ENCODE results near the gene MBD3L5.
"Not testable (repeated sequence)": the region's sequence is repeated elsewhere in the genome, so short reads cannot be mapped to it uniquely, and the experiment has no call there.

Gene MBD3L5

DNA sequence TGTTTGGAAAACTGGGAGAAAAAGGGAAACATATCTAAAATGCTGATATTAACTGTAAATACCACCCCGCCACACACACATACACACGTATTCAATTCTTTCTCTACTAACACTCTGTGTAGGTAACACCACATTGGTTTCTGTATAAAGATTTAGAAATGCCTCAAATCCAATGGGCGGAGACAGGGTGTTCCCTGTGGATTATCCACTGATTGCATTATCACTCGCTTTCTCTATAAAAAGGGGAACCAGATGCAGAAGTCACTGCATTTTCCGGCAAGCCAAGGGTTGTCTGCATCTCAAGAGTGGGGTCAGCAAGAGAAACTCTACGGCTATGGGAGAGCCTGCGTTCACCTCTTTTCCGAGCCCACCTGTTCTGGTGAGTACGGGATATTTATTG is at the start of gene MBD3L5:
TSS of gene MBD3L5 (plus strand) at position 301 of the 400 bp plus-strand sequence. CDS start at position 335, 34 bp downstream.
- not testable (repeated sequence) for DNase-seq

DNA sequence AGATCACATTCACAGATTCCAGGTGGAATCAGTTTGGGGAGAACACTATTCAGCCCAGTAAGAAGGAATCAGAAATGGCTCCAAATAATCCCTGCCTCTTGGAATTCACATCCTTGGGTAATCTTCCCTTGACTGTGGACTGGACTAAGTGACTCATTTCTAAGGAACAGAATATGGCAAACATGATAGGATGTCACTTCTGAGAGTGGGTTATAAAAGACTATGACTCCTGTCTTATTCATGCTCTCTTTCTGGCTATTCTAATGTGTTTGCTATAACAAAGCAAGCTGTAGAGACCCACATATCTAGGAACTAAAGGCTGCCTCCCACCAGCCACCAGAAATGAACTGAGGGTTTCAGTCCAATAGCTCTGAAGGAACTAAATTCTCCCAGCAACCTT is 46.9 kb upstream of the MBD3L5 start:
- DNase-seq, result no peak

DNA sequence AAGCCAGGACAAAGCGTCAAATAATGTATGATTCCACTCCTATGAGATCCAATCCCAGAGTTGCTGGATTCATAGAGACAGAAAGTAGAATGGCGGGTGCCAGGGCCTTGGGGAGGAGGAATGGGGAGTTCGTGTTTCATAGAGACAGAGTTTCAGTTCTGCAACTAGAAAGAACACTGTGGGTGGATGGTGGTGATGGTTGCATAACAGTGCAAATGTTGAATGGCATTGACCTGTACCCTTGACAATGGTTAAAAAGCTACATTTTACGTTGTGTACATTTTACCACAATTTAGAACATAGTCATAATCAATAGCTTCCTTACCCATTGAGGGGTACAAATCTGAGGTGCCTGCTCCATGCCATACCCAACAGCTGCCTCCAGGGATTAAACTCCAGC is 42.5 kb upstream of the MBD3L5 start:
- no peak for DNase-seq

DNA sequence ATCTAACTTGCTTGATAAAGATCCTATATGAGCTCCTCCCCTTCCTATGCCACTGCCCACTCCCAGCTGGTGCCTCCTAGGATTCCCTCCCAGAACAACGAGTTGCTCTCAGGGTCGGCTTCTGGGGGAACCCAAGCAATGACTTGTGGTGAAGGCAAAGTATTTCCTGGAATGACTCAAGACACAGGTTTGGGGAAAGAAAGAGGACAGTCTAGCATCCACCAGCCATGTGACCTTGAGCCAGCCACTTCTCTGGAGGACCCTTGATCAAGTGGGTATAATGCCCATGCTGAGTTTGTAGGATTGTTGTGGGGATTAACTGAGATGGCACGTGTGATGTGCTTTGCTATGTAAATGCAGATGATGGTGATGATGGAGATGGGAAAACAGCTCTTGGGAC is 42.1 kb upstream of the MBD3L5 start:
- no peak for DNase-seq

DNA sequence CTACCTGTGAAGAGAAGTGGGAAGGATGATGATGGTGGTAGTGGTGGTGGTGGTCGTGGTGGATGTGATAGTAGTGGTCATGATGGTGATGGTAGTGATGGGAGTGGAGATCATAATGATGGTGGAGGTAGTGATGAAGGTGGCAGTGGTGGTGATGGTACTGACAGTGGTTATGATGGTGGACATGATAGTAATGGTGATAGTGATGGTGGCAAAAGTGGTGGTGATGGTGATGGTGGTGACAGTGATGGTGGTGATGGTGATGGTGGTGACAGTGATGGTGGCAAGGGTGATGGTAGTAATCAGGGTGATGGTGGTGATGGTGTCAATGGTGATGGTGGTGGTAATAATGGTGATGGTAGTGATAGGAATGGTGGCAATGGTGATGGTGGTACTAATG is 35.3 kb upstream of the MBD3L5 start:
- no peak for DNase-seq

DNA sequence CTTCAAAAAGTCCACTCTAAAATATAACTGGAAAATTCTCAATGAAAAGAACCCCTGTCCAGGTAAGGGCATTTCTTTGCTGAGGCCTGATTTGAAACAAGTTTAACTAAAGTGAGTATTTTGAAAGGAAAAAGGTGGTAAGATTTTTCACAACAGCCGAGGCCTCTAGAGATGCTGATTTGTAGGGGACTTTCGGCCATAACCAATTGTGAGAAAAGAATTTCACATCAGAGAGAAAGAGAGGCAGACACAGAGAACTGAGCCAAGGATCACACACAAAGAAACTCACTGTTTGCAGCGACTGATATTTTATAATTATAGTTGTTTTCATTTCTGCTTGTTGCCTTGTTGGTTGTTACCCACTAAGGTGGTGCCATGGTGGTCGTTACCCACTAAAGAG is 33.6 kb upstream of the MBD3L5 start:
- DNase-seq, result no peak

DNA sequence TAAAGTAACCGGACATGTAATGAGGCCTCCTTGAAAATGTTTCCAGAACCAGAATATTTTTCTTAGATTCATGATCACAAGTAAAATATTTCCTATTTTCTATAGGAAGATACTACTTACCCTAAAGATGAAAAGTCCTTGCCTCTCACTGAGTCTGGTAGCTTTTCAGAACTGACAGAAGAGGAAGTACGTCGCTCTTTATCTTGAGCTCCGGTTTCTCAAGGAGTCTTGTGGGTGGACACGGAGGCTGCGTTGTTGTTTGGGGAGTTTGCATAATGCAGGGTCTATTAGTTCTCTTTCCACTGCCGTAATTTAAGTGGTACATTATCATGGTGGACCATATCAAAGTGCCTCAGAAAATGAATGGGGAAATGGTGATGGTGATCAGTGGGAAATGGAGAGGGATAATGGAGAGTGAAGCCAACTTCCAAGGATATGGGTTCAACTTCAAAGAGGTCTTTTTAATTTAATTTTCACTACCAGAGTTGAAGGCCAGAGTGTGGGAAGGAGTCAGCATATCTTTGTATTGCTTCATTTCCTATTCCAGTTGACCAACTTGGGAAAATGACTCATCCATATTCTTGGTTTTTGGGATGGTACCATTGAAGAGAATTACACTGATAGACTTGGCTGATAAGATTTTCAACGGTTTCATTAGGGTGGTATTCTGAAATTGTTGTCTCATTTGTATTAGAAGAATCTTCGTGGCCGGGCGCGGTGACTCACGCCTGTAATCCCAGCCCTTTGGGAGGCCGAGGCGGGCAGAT is 32.5 kb upstream of the MBD3L5 start:
- DNase-seq, result no peak

DNA sequence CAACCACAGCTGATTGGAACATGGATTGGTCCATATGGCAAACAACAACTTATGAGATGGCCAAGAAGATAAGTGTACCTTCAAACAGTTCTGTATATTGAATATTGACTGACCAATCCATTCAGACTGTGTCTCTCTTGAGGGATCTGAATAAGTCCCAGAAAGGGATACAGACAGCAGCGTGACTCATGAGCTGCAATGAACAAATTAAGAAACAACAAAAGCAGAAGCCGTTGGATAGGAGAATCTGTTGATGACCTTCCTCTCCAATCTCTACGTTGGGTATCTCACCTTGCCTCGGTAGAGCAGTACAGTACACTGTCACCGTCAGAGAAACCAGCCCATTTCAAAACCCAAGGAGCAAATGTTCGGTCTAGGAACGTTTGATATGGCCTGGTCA is 30.4 kb upstream of the MBD3L5 start:
- DNase-seq, result no peak

DNA sequence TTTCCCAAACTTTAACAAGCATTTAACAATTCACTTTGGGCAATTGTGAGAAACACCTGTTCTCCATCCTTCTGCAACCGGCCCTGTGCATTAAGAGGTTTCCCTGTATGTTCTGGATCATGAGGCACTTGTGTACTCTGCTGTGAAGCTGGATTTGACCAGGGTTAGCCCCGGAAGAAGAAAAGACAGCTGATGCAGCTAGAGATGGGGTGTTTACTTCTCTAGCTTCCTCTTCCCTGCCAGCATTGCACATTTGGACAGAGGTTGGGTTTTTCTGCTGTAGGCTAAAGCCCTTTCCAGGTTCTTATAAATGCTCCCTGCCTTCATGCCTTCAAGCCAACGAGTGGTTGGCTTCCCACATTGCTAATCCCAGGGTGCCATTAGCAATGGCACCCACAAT is 30.0 kb upstream of the MBD3L5 start:
- no peak for DNase-seq

DNA sequence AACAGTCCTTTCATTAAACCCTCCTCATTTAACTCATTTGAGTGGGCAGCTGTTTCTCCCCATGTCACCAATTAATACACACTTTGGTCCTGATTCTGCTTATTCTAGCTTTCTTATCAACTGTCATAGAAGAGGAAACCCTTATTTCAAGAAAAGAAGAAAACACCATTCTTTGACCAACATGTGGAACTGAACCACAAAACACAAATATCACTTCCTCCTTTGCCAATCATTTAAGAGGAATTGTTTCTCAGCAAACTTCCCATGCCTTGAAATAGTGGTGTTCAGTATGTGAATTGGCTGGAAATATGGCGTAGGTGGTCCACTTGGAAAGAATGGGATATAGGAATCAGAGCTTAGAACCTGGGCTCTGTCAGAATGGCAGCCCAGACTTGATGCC is 29.6 kb upstream of the MBD3L5 start:
- no peak for DNase-seq

DNA sequence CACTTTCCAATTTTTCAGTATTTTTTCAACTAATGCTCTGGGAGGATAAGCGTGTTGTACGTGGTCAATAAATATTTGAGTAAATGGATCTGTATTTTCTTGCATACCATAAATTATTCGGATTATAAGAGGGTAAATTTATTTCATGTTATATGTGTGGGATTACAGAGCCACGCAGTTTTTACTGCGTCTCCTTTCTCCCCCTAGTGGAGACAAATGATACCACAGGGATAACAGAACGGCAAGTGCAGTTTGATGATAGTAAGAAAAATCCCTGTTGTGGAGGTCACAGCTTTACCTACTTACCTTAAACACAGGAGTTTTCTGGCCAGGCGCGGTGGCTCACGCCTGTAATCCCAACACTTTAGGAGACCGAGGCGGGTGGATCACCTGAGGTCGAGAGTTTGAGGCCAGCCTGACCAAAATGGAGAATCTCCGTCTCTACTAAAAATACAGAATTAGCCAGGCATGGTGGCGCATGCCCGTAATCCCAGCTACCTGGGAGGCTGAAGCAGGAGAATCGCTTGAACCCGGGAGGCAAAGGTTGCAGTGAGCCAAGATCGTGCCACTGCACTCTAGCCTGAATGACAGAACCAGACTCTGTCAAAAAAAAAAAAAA is 26.0 kb upstream of the MBD3L5 start:
- DNase-seq, result no peak

DNA sequence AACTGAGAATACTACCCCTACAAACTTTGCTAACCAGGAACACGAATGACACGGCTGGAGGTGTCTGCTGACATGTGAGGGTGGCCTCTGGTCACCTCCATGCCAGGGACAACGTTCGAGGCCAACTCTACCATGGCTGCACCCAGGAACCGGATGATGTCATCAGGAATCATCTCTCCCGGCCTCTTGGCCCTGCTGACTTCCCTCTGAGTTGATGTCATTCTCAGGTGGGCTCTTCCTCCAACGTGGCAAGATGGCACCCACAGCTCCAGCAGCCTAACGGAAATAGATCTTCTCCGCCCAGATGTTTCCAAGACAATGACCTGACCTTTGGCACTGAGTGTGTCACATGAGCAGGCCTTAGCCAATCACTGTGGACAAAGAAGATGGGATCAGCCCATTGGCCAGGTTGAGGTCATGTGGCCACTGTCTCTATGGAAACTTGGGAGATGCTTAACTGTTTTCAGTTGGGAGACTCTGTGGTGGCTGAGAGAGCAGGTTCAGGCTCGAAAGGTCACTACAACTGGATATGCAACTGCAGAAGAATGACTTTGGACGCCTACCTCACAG is 24.2 kb upstream of the MBD3L5 start:
- no peak for DNase-seq

DNA sequence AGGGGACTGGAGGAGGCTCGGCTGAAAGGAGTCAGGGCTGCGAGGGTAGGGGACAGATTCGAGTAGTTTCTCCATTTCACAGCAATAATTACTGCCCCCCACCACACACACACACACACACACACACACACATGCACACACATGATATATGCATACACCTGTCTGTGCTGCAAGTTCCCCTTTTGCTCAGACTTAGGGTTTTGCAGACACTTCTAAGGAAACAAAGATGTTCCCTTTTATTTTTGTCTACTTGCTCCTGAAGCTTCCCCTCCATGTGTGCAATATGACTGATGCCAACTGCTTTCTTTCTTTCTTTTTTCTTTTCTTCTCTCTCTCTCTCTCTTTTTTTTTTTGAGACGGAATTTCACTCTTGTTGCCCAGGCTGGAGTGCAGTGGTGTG is 22.5 kb upstream of the MBD3L5 start:
- DNase-seq, result no peak

DNA sequence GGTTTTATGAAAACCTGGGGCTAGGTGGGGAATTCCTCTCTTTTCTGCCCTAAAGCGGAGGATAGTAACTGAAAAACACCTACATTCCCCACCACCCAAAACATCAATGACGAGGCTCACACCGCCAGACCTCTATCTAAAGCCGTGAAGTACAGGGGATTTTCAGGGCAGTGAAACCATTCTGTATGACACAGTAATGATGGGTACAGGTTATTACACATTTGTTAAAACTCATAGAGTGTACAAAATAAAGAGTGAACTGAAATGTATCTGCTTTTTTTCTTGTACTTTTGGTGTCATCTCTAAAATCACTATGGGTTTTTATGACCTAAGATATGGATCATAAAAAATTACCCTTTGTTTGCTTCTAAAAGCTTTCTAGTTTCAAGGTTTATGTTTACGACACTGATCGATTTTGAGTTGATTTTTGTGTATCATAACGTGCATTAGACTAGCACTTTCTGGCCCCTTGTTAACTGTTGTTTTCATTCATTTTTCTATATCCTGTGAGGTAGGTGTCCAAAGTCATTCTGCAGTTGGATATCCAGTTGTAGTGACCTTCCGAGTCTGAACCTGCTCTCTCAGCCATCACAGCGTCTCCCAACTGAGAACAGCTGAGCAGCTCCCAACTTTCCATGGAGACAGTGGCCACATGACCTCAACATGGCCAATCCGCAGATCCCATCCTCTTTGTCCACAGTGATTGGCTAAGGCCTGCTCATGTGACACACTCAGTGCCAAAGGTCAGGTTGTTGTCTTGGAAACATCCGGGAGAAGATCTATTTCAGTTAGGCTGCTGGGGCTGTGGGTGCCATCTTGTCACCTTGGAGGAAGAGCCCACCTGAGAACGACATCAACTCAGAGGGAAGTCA is 19.4 kb upstream of the MBD3L5 start:
- no peak for DNase-seq

DNA sequence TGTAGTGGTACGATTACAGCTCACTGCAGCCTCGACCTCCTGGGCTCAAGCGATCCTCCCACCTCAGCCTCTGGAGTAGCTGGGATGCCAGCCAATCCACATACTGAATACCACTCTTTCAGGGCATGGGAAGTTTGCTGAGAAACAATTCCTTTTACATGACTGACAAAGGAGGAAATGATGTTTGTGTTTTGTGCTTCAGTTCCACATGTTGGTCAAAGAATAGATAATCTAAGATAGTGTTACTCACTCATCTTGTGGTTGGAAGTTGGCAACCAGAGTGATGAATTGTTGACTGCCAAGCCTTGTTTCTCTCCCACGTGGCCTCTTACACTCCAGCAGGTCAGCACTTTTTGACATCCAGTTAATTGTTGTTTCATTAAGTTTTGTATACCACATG is 16.7 kb upstream of the MBD3L5 start:
- no peak for DNase-seq

DNA sequence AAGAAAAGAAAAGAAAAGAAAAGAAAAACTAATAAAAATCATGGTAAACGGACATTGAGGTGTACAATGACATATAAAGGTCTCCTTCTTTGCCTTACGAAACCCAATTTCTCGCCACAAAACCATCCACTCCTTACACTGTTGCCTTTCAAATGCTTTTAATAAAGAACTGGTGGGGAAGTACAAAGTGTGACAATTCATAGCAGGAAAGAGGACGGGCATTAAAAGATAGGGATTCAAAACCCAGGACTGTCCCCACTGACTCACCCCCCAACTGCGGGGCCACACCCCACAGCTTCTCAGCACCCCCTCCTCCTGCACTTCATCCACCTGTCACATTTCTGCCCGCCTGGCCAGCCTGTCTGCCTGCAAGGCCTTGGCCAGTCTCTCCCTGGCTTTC is 11.6 kb upstream of the MBD3L5 start:
- DNase-seq, result no peak

DNA sequence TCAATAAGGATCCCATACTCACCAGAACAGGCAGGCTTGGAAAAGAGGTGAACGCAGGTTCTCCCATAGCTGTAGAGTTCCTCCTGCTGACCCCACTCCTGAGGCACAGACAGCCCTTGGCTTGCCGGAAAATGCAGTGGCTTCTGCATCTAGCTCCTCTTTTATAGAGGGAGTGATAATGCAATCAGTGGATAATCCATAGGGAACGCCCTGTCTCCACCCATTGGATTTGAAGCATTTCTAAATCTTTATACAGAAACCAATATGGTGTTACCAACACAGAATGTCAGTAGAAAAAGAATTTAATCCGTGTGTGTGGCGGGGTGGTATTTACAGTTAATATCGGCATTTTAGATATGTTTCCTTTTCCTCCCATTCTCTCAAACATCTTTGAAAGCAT is 9.0 kb upstream of the MBD3L5 start, which contains the start of gene MBD3L2B:
TSS of gene MBD3L2B (minus strand) at position 101 of the 400 bp plus-strand sequence. CDS start at position 67, 34 bp downstream.
- not testable (repeated sequence) for DNase-seq

DNA sequence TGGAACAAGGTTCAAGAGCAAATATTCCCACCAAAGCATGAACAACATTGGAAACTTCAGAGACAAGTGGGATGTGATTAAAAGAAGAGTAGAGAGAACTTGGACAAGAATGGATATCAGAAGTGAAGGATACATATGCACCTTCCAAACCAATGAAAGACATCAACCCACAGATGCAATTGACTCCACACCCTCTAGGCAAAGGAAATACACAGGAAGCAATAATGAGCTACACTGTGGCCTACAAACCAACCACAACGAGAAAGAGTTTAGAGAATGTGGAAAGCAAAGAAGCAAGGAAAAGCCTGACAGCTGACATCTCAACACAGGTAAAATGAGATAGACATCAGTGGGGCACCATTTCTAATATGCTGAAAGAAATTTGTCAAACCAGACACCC is 1.6 kb upstream of the MBD3L5 start:
- DNase-seq, result not testable (repeated sequence)

DNA sequence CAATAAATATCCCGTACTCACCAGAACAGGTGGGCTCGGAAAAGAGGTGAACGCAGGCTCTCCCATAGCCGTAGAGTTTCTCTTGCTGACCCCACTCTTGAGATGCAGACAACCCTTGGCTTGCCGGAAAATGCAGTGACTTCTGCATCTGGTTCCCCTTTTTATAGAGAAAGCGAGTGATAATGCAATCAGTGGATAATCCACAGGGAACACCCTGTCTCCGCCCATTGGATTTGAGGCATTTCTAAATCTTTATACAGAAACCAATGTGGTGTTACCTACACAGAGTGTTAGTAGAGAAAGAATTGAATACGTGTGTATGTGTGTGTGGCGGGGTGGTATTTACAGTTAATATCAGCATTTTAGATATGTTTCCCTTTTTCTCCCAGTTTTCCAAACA is 9.7 kb downstream of the MBD3L5 start, which contains the start of gene MBD3L4:
TSS of gene MBD3L4 (minus strand) at position 101 of the 400 bp plus-strand sequence. CDS start at position 66, 35 bp downstream.
- DNase-seq, result not testable (repeated sequence)

DNA sequence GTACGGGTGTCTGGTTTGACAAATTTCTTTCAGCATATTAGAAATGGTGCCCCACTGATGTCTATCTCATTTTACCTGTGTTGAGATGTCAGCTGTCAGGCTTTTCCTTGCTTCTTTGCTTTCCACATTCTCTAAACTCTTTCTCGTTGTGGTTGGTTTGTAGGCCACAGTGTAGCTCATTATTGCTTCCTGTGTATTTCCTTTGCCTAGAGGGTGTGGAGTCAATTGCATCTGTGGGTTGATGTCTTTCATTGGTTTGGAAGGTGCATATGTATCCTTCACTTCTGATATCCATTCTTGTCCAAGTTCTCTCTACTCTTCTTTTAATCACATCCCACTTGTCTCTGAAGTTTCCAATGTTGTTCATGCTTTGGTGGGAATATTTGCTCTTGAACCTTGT is 11.2 kb downstream of the MBD3L5 start:
- DNase-seq, result not testable (repeated sequence)

DNA sequence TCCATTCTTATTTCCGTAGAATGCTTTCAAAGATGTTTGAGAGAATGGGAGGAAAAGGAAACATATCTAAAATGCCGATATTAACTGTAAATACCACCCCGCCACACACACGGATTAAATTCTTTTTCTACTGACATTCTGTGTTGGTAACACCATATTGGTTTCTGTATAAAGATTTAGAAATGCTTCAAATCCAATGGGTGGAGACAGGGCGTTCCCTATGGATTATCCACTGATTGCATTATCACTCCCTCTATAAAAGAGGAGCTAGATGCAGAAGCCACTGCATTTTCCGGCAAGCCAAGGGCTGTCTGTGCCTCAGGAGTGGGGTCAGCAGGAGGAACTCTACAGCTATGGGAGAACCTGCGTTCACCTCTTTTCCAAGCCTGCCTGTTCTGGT is 18.6 kb downstream of the MBD3L5 start, which contains the start of gene MBD3L2:
TSS of gene MBD3L2 (plus strand) at position 301 of the 400 bp plus-strand sequence. CDS start at position 354, 53 bp downstream.
- DNase-seq, result not testable (repeated sequence)

DNA sequence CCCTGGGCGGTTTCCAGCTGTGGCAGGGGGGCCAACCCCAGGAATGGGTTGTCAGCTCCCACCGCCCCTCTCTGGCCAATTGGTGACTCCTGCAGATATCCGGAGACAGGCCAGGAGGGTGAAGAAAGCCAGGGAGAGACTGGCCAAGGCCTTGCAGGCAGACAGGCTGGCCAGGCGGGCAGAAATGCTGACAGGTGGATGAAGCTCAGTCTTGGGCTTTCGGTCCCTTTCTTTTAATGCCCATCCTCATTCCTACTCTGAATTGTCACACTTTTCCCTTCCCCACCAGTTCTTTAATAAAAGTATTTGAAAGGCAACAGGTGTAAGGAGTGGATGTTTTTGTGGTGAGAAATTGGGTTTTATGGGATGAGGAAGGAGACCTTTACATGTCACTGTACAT is 21.0 kb downstream of the MBD3L5 start:
- not testable (repeated sequence) for DNase-seq

DNA sequence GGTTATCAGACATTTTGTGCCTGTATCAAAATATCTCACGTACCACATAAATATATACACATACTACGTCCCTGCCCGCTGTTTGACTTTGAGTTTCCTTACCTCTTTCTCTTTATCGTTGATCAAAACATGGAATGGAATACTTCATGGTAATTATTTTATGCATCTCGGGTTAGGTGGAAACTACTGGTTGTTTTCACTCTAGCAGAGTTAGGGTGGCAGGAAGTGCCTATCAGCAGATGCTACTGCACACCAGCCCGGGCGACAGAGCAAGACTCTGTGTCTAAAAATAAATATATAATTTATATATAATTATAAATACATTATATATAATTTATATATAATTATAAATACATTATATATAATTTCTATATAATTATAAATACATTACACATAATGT is 22.5 kb downstream of the MBD3L5 start:
- DNase-seq, result not testable (repeated sequence)
